HepG2 (cell line): ENCODE results near the gene RIMKLB.

Source experiments
- CHD2 ChIP-seq: IDR thresholded peaks from 2 replicates; pipeline ENCODE4 v1.6.1; 2011; ENCODE audit warnings: low read depth, low read length, improper control_type of control experiment
- FIP1L1 ChIP-seq: fragments of 200-400 bp; formaldehyde crosslinking; IDR thresholded peaks from 2 replicates; pipeline ENCODE4 v1.6.1; 2018; ENCODE audit warnings: low read depth, mild to moderate bottlenecking, low read length, moderate library complexity, borderline replicate concordance; ENCODE audit not compliant: insufficient read depth
- HDAC6 ChIP-seq: fragments of 200-600 bp; sonication (generic); IDR thresholded peaks from 2 replicates; pipeline ENCODE4 v1.7.0; 2017; ENCODE audit warnings: mild to moderate bottlenecking, antibody characterized with exemption, low read length, low read depth
- MIER3 ChIP-seq: IDR thresholded peaks from 2 replicates; pipeline ENCODE4 v1.6.1; 2016; ENCODE audit warnings: missing compliant biosample characterization, borderline replicate concordance
- MYC ChIP-seq: sonication (generic); formaldehyde crosslinking; IDR thresholded peaks from 2 replicates; pipeline ENCODE4 v1.9.0; 2021; ENCODE audit warnings: missing genetic modification reagents, borderline replicate concordance
- POLR2A ChIP-seq, 2 experiments: IDR thresholded peaks; 2 replicates each; pipeline ENCODE4 v1.6.1; 2011; ENCODE audit warnings: low read depth in 2 of 2, low read length in 2 of 2, mild to moderate bottlenecking in 1 of 2, moderate library complexity in 1 of 2; ENCODE audit not compliant: insufficient read depth in 1 of 2
- RAD51 ChIP-seq: fragments of 450-650 bp; IDR thresholded peaks from 2 replicates; pipeline ENCODE4 v1.6.1; 2016; ENCODE audit warnings: borderline replicate concordance
- RXRA ChIP-seq: sonication (generic); formaldehyde crosslinking; IDR thresholded peaks from 2 replicates; pipeline ENCODE4 v1.5.1; 2020; ENCODE audit warnings: missing genetic modification reagents
- SAFB2 ChIP-seq: sonication (generic); formaldehyde crosslinking; IDR thresholded peaks from 2 replicates; pipeline ENCODE4 v1.5.1; 2020; ENCODE audit warnings: missing genetic modification reagents, low read depth, mild to moderate bottlenecking, borderline replicate concordance
- ZNF24 ChIP-seq: fragments of 450-650 bp; IDR thresholded peaks from 2 replicates; pipeline ENCODE4 v1.6.1; 2017; ENCODE audit warnings: antibody characterized with exemption, mild to moderate bottlenecking
- ZZZ3 ChIP-seq: sonication (generic); formaldehyde crosslinking; IDR thresholded peaks from 2 replicates; pipeline ENCODE4 v1.4.0; 2020; ENCODE audit warnings: missing genetic modification reagents, mild to moderate bottlenecking, borderline replicate concordance
- TF ChIP-seq, protein P1 (sequence below): sonication (generic); formaldehyde crosslinking; IDR thresholded peaks from 2 replicates; pipeline ENCODE4 v1.9.0; 2021; ENCODE audit warnings: missing genetic modification reagents, mild to moderate bottlenecking, borderline replicate concordance
- TF ChIP-seq, protein P2 (sequence below): sonication (generic); formaldehyde crosslinking; IDR thresholded peaks from 2 replicates; pipeline ENCODE4 v1.5.0; 2020; ENCODE audit warnings: mild to moderate bottlenecking, missing genetic modification reagents, moderate library complexity
- TF ChIP-seq, protein P3 (sequence below): sonication (generic); formaldehyde crosslinking; IDR thresholded peaks from 2 replicates; pipeline ENCODE4 v1.8.0; 2022; ENCODE audit warnings: missing genetic modification reagents, mild to moderate bottlenecking, moderate library complexity, borderline replicate concordance

DNA sequence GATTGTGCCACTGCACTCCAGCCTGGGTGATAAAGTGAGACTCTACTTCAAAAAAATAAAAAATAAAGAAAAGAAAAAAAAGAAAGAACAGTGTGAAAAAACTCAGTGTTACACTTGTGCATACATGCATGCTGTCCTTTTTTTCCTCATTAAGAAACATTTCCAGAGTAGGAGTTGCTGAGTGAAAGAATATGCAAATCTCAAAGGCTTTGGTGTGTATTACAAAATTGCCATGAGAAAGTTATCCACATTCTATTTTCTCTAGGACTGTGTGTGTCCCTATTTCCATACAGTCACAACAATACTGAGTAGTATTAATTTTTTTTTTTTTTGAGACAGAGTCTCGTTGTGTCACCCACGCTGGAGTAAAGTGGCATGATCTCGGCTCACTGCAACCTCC lies 123.8 kb downstream of the RIMKLB start:
- TF ChIP-seq, protein P1, sequence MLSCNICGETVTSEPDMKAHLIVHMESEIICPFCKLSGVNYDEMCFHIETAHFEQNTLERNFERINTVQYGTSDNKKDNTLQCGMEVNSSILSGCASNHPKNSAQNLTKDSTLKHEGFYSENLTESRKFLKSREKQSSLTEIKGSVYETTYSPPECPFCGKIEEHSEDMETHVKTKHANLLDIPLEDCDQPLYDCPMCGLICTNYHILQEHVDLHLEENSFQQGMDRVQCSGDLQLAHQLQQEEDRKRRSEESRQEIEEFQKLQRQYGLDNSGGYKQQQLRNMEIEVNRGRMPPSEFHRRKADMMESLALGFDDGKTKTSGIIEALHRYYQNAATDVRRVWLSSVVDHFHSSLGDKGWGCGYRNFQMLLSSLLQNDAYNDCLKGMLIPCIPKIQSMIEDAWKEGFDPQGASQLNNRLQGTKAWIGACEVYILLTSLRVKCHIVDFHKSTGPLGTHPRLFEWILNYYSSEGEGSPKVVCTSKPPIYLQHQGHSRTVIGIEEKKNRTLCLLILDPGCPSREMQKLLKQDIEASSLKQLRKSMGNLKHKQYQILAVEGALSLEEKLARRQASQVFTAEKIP (CRISPR knock-in tag): no peak
- TF ChIP-seq, protein P2, sequence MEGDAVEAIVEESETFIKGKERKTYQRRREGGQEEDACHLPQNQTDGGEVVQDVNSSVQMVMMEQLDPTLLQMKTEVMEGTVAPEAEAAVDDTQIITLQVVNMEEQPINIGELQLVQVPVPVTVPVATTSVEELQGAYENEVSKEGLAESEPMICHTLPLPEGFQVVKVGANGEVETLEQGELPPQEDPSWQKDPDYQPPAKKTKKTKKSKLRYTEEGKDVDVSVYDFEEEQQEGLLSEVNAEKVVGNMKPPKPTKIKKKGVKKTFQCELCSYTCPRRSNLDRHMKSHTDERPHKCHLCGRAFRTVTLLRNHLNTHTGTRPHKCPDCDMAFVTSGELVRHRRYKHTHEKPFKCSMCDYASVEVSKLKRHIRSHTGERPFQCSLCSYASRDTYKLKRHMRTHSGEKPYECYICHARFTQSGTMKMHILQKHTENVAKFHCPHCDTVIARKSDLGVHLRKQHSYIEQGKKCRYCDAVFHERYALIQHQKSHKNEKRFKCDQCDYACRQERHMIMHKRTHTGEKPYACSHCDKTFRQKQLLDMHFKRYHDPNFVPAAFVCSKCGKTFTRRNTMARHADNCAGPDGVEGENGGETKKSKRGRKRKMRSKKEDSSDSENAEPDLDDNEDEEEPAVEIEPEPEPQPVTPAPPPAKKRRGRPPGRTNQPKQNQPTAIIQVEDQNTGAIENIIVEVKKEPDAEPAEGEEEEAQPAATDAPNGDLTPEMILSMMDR (CRISPR knock-in tag): no peak
- TF ChIP-seq MYC (CRISPR knock-in tag) (no peak), MIER3 (CRISPR knock-in tag) (no peak), CHD2 (no peak), SAFB2 (CRISPR knock-in tag) (no peak), RXRA (CRISPR knock-in tag) (no peak), HDAC6 (no peak), POLR2A (IDR thresholded peaks at IDR 0.05; ENCODE audit: insufficient read depth in 1 of 2, low read depth in 2 of 2, low read length in 2 of 2) (no peak), FIP1L1 (no peak), ZZZ3 (no peak), ZNF24 (no peak), RAD51 (no peak)
- TF ChIP-seq, protein P3, sequence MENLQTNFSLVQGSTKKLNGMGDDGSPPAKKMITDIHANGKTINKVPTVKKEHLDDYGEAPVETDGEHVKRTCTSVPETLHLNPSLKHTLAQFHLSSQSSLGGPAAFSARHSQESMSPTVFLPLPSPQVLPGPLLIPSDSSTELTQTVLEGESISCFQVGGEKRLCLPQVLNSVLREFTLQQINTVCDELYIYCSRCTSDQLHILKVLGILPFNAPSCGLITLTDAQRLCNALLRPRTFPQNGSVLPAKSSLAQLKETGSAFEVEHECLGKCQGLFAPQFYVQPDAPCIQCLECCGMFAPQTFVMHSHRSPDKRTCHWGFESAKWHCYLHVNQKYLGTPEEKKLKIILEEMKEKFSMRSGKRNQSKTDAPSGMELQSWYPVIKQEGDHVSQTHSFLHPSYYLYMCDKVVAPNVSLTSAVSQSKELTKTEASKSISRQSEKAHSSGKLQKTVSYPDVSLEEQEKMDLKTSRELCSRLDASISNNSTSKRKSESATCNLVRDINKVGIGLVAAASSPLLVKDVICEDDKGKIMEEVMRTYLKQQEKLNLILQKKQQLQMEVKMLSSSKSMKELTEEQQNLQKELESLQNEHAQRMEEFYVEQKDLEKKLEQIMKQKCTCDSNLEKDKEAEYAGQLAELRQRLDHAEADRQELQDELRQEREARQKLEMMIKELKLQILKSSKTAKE (CRISPR knock-in tag): no peak
